CD4-positive, CD25-positive, alpha-beta regulatory T cell (primary cell): Measurements from ENCODE around the gene EHD3. TPM values are rescaled to one million over a fixed set of nuclear protein-coding genes. Genes with fewer than 3 reads are reported as not detected.

Experiments used
- ATAC-seq, 2 donors: fragments of 150-1000 bp; cut with Tn5 transposase; one replicate each; pipeline ENCODE4 v1.10.0; 2021; ENCODE audit warnings: low read depth in 2 of 2, moderate number of reproducible peaks in 2 of 2, moderate library complexity in 1 of 2
- DNase-seq, 3 donors: peaks; one replicate each; pipeline versions ENCODE4 v3.0.0 to v3.0.0-alpha.2; 2012 to 2022; ENCODE audit warnings: mixed read lengths in 1 of 3
- H3K27ac ChIP-seq: one replicate; pipeline ENCODE4 v1.7.0; 2013; ENCODE audit warnings: mild to moderate bottlenecking, low read length; ENCODE audit not compliant: insufficient read depth, poor library complexity, severe bottlenecking
- H3K27me3 ChIP-seq: one replicate; pipeline ENCODE4 v1.7.0; 2013; ENCODE audit warnings: low read length; ENCODE audit not compliant: control insufficient read depth, insufficient read depth
- H3K36me3 ChIP-seq: one replicate; pipeline ENCODE4 v1.7.0; 2013; ENCODE audit warnings: mild to moderate bottlenecking, low read length, moderate library complexity; ENCODE audit not compliant: control insufficient read depth, insufficient read depth
- H3K4me1 ChIP-seq: 2 replicates; pipeline ENCODE4 v1.7.0; 2013; ENCODE audit warnings: mild to moderate bottlenecking, low read length; ENCODE audit not compliant: insufficient read depth, control insufficient read depth, poor library complexity, severe bottlenecking
- H3K4me3 ChIP-seq: one replicate; pipeline ENCODE4 v1.7.0; 2013; ENCODE audit warnings: low read depth, mild to moderate bottlenecking, low read length, moderate library complexity
- H3K9me3 ChIP-seq, 2 experiments: 1 replicate in 1 of 2; 2 replicates in 1 of 2; pipeline ENCODE4 v1.7.0; 2013; ENCODE audit warnings: low read length in 2 of 2, mild to moderate bottlenecking in 1 of 2, moderate library complexity in 1 of 2; ENCODE audit not compliant: control insufficient read depth in 2 of 2
- H3K27ac Mint-ChIP-seq, 3 donors: one replicate each; pipeline ENCODE4 v1.8.0; 2020 to 2022; ENCODE audit warnings: mild to moderate bottlenecking in 3 of 3, mixed read lengths in 3 of 3, moderate library complexity in 2 of 3
- H3K27me3 Mint-ChIP-seq: one replicate; pipeline ENCODE4 v1.8.0; 2022; ENCODE audit warnings: mild to moderate bottlenecking, mixed read lengths
- H3K36me3 Mint-ChIP-seq: one replicate; pipeline ENCODE4 v1.8.0; 2020; ENCODE audit warnings: mixed read lengths
- H3K4me1 Mint-ChIP-seq, 4 donors: one replicate each; pipeline ENCODE4 v1.8.0; 2020 to 2022; ENCODE audit warnings: mixed read lengths in 4 of 4, mild to moderate bottlenecking in 1 of 4
- H3K4me3 Mint-ChIP-seq, 4 donors: one replicate each; pipeline ENCODE4 v1.8.0; 2020 to 2022; ENCODE audit warnings: mild to moderate bottlenecking in 4 of 4, mixed read lengths in 4 of 4, moderate library complexity in 3 of 4
- H3K9me3 Mint-ChIP-seq, 7 donors: one replicate each; pipeline ENCODE4 v1.8.0; 2020 to 2022; ENCODE audit warnings: mixed read lengths in 7 of 7, mild to moderate bottlenecking in 3 of 7, moderate library complexity in 2 of 7
- polyA plus RNA-seq, 4 donors: library from polyadenylated mRNA; unstranded; fragments of 300-500 nt; fragmentation: Illumina TruSeq; gene quantifications; one replicate each; pipeline ENCODE4 v1.2.3, GENCODE V29; 2021
- total RNA-seq: library from RNA; stranded (reverse); gene quantifications from one replicate; pipeline ENCODE4 v1.2.3, GENCODE V29; 2022

EHD3 gene
- total and polyA plus RNA-seq, 5 donors from 2014 or later, result 2.3 to 3.5 (median 2.7) TPM

GRCh38 chr2:31202833-31203232, 31.1 kb upstream of the EHD3 start:
- no peaks in the 10 kb centered on the region for H3K4me1 Mint-ChIP-seq
- Histone ChIP-seq H3K36me3 (no peaks in the 10 kb centered on the region), H3K27ac (no peak overlapping the region), H3K9me3 (no peaks in the 10 kb centered on the region), H3K4me3 (no peak overlapping the region), H3K4me1 (no peaks in the 10 kb centered on the region), H3K27me3 (no peaks in the 10 kb centered on the region)
- no peaks in the 10 kb centered on the region for H3K9me3 Mint-ChIP-seq
- DNase-seq, result no peak
- peaks cover 6% of the 10 kb centered on the region for H3K27me3 Mint-ChIP-seq
- no peak overlapping the region for H3K27ac Mint-ChIP-seq
- H3K36me3 Mint-ChIP-seq, result peaks cover 9% of the 10 kb centered on the region
- no peak overlapping the region for H3K4me3 Mint-ChIP-seq
- ATAC-seq, result no peak

- H3K27me3 ChIP-seq, result no peaks in the 10 kb centered on the region
- no peaks in the 10 kb centered on the region for H3K9me3 Mint-ChIP-seq
- no peak overlapping the region for H3K4me3 ChIP-seq
- ATAC-seq (no peak), DNase-seq (no peak)
- no peaks in the 10 kb centered on the region for H3K4me1 Mint-ChIP-seq
- H3K27ac ChIP-seq, result no peak overlapping the region
- peaks cover 2% of the 10 kb centered on the region for H3K36me3 Mint-ChIP-seq
- H3K27me3 Mint-ChIP-seq, result peaks cover 6% of the 10 kb centered on the region
- no peak overlapping the region for H3K4me3 Mint-ChIP-seq
- H3K4me1 ChIP-seq, result no peaks in the 10 kb centered on the region
- no peak overlapping the region for H3K27ac Mint-ChIP-seq
- H3K9me3 ChIP-seq, result no peaks in the 10 kb centered on the region
- no peaks in the 10 kb centered on the region for H3K36me3 ChIP-seq
Measured at GRCh38 chr2:31203916-31204315, 30.0 kb upstream of the EHD3 start.

GRCh38 chr2:31204783-31205182, 29.2 kb upstream of the EHD3 start:
- peaks cover 6% of the 10 kb centered on the region for H3K27me3 Mint-ChIP-seq
- Histone ChIP-seq H3K36me3 (no peaks in the 10 kb centered on the region), H3K4me1 (no peaks in the 10 kb centered on the region), H3K4me3 (no peak overlapping the region), H3K9me3 (no peaks in the 10 kb centered on the region), H3K27me3 (no peaks in the 10 kb centered on the region), H3K27ac (no peak overlapping the region)
- H3K27ac Mint-ChIP-seq, result no peak overlapping the region
- DNase-seq, result no peak
- no peak overlapping the region for H3K4me3 Mint-ChIP-seq
- no peaks in the 10 kb centered on the region for H3K36me3 Mint-ChIP-seq
- no peak for ATAC-seq
- no peaks in the 10 kb centered on the region for H3K4me1 Mint-ChIP-seq
- no peaks in the 10 kb centered on the region for H3K9me3 Mint-ChIP-seq

GRCh38 chr2:31205186-31205585, 28.8 kb upstream of the EHD3 start:
- no peaks in the 10 kb centered on the region for H3K36me3 ChIP-seq
- Mint-ChIP-seq H3K27me3 (peaks cover 6% of the 10 kb centered on the region), H3K36me3 (no peaks in the 10 kb centered on the region), H3K4me3 (no peak overlapping the region), H3K9me3 (no peaks in the 10 kb centered on the region), H3K4me1 (no peaks in the 10 kb centered on the region), H3K27ac (no peak overlapping the region)
- ATAC-seq (no peak), DNase-seq (no peak)
- no peaks in the 10 kb centered on the region for H3K4me1 ChIP-seq
- no peaks in the 10 kb centered on the region for H3K27me3 ChIP-seq
- no peaks in the 10 kb centered on the region for H3K9me3 ChIP-seq
- no peak overlapping the region for H3K4me3 ChIP-seq
- H3K27ac ChIP-seq, result no peak overlapping the region

- DNase-seq (no peak), ATAC-seq (no peak)
- Mint-ChIP-seq H3K27ac (no peak overlapping the region), H3K27me3 (peaks cover 6% of the 10 kb centered on the region), H3K9me3 (no peaks in the 10 kb centered on the region), H3K36me3 (no peaks in the 10 kb centered on the region), H3K4me1 (no peaks in the 10 kb centered on the region), H3K4me3 (no peak overlapping the region)
- no peaks in the 10 kb centered on the region for H3K27me3 ChIP-seq
- H3K9me3 ChIP-seq, result no peaks in the 10 kb centered on the region
- H3K4me1 ChIP-seq, result no peaks in the 10 kb centered on the region
- H3K27ac ChIP-seq, result no peak overlapping the region
- H3K36me3 ChIP-seq, result no peaks in the 10 kb centered on the region
- no peak overlapping the region for H3K4me3 ChIP-seq
Measured at GRCh38 chr2:31205613-31206012, 28.3 kb upstream of the EHD3 start.

- Mint-ChIP-seq H3K36me3 (no peaks in the 10 kb centered on the region), H3K4me1 (no peaks in the 10 kb centered on the region), H3K9me3 (no peaks in the 10 kb centered on the region), H3K27me3 (peaks cover 4% of the 10 kb centered on the region), H3K4me3 (no peak overlapping the region), H3K27ac (no peak overlapping the region)
- no peak overlapping the region for H3K4me3 ChIP-seq
- no peaks in the 10 kb centered on the region for H3K9me3 ChIP-seq
- H3K36me3 ChIP-seq, result no peaks in the 10 kb centered on the region
- ATAC-seq (no peak), DNase-seq (no peak)
- no peak overlapping the region for H3K27ac ChIP-seq
- no peaks in the 10 kb centered on the region for H3K27me3 ChIP-seq
- no peaks in the 10 kb centered on the region for H3K4me1 ChIP-seq
Measured at GRCh38 chr2:31207790-31208189, 26.2 kb upstream of the EHD3 start.

GRCh38 chr2:31208240-31208639, 25.7 kb upstream of the EHD3 start:
- no peak overlapping the region for H3K4me3 ChIP-seq
- ATAC-seq, result no peak
- no peak for DNase-seq
- no peaks in the 10 kb centered on the region for H3K4me1 ChIP-seq
- H3K36me3 Mint-ChIP-seq, result no peaks in the 10 kb centered on the region
- no peak overlapping the region for H3K27ac ChIP-seq
- H3K9me3 ChIP-seq, result no peaks in the 10 kb centered on the region
- H3K9me3 Mint-ChIP-seq, result no peaks in the 10 kb centered on the region
- no peak overlapping the region for H3K4me3 Mint-ChIP-seq
- no peaks in the 10 kb centered on the region for H3K27me3 ChIP-seq
- H3K27me3 Mint-ChIP-seq, result no peaks in the 10 kb centered on the region
- H3K36me3 ChIP-seq, result no peaks in the 10 kb centered on the region
- no peaks in the 10 kb centered on the region for H3K4me1 Mint-ChIP-seq
- H3K27ac Mint-ChIP-seq, result no peak overlapping the region

GRCh38 chr2:31212659-31213600, 21.0 kb upstream of the EHD3 start:
- H3K4me3 ChIP-seq, result no peak overlapping the region
- no peak overlapping the region for H3K27ac ChIP-seq
- no peaks in the 10 kb centered on the region for H3K27me3 ChIP-seq
- ATAC-seq (no peak), DNase-seq (no peak)
- H3K27ac Mint-ChIP-seq, result no peak overlapping the region
- H3K4me3 Mint-ChIP-seq, result no peak overlapping the region
- no peaks in the 10 kb centered on the region for H3K36me3 Mint-ChIP-seq
- H3K4me1 Mint-ChIP-seq, result peaks cover 0 to 5% (median 2%) of the 10 kb centered on the region in 4 donors
- H3K4me1 ChIP-seq, result no peaks in the 10 kb centered on the region
- no peaks in the 10 kb centered on the region for H3K27me3 Mint-ChIP-seq
- H3K9me3 ChIP-seq, result no peaks in the 10 kb centered on the region
- no peaks in the 10 kb centered on the region for H3K36me3 ChIP-seq
- H3K9me3 Mint-ChIP-seq, result peaks cover 0 to under 1% (median 0%) of the 10 kb centered on the region in 7 donors
